SK-N-SH treated with all-trans-retinoic acid at 6 μM for 48 hours (cell line): ENCODE data around the gene CDH4.

ENCODE experiments used
- GLIS3 ChIP-seq: fragments of 250-450 bp; sonication (Bioruptor Pico); IDR thresholded peaks from 2 replicates; pipeline ENCODE4 v1.5.0; 2020; ENCODE audit warnings: mild to moderate bottlenecking, moderate library complexity
- OSR1 ChIP-seq: fragments of 250-450 bp; sonication (Bioruptor Pico); IDR thresholded peaks from 2 replicates; pipeline ENCODE4 v1.8.0; 2022; ENCODE audit warnings: moderate library complexity, mild to moderate bottlenecking, inconsistent platforms
- PATZ1 ChIP-seq: fragments of 250-450 bp; sonication (Bioruptor Pico); IDR thresholded peaks from 2 replicates; pipeline ENCODE4 v1.8.0; 2020; ENCODE audit warnings: mild to moderate bottlenecking, moderate library complexity, borderline replicate concordance
- ZNF565 ChIP-seq: fragments of 450-650 bp; formaldehyde crosslinking; conservative IDR thresholded peaks from 2 replicates; pipeline ENCODE4 v1.5.0; 2020; ENCODE audit warnings: low read depth, mild to moderate bottlenecking, moderate library complexity

GRCh38 chr20:61260905-61261304 lies 8.8 kb downstream of the CDH4 start:
- TF ChIP-seq OSR1 (CRISPR knock-in tag) (no peak), PATZ1 (CRISPR knock-in tag) (no peak), ZNF565 (CRISPR knock-in tag) (no peak), GLIS3 (CRISPR knock-in tag) (no peak)
